Epithelial cell of esophagus (primary cell): ENCODE results near the gene SLC66A2.

Source experiments
- DNase-seq: peaks from one replicate; pipeline ENCODE4 v3.0.0; 2010; ENCODE audit warnings: low read depth
- H3K4me3 ChIP-seq: 2 replicates; pipeline ENCODE4 v1.5.1; 2011; ENCODE audit warnings: mild to moderate bottlenecking, low read length, control low read depth
- TF ChIP-seq, protein P1 (sequence below): IDR thresholded peaks from 2 replicates; pipeline ENCODE4 v1.5.1; 2011; ENCODE audit warnings: low read depth, mild to moderate bottlenecking, low read length, control low read depth, inconsistent platforms; ENCODE audit not compliant: insufficient read depth; ENCODE audit errors: missing control alignments

Gene SLC66A2

DNA sequence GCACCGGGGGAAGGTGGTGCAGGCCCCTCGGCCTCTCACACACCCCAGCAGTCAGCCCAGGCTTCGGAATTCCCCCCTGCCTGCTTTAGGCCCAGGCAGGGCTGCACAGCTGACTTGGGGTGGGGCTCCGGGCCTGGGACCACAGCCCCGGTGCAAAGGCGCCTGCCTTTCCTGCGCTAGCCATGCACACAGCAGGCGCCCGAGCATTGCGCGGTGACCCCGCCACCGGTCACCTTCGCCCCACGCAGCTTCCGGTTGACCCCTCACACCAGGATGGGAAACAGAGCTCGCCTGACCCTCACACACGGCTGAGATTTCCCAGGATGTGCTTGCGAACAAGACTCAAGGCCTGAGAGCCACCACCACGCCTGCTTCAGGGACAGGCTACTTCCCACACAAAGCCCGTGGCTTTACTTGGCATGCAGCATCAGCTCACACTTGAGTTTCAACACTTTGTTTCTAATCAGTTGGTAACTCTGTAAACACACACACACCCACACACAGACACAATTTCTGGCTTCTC lies 46.0 kb downstream of the SLC66A2 start:
- DNase-seq, result peak; percentile 11
- H3K4me3 ChIP-seq, result no peak overlapping the region
- TF ChIP-seq, protein P1, sequence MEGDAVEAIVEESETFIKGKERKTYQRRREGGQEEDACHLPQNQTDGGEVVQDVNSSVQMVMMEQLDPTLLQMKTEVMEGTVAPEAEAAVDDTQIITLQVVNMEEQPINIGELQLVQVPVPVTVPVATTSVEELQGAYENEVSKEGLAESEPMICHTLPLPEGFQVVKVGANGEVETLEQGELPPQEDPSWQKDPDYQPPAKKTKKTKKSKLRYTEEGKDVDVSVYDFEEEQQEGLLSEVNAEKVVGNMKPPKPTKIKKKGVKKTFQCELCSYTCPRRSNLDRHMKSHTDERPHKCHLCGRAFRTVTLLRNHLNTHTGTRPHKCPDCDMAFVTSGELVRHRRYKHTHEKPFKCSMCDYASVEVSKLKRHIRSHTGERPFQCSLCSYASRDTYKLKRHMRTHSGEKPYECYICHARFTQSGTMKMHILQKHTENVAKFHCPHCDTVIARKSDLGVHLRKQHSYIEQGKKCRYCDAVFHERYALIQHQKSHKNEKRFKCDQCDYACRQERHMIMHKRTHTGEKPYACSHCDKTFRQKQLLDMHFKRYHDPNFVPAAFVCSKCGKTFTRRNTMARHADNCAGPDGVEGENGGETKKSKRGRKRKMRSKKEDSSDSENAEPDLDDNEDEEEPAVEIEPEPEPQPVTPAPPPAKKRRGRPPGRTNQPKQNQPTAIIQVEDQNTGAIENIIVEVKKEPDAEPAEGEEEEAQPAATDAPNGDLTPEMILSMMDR, result no peak

DNA sequence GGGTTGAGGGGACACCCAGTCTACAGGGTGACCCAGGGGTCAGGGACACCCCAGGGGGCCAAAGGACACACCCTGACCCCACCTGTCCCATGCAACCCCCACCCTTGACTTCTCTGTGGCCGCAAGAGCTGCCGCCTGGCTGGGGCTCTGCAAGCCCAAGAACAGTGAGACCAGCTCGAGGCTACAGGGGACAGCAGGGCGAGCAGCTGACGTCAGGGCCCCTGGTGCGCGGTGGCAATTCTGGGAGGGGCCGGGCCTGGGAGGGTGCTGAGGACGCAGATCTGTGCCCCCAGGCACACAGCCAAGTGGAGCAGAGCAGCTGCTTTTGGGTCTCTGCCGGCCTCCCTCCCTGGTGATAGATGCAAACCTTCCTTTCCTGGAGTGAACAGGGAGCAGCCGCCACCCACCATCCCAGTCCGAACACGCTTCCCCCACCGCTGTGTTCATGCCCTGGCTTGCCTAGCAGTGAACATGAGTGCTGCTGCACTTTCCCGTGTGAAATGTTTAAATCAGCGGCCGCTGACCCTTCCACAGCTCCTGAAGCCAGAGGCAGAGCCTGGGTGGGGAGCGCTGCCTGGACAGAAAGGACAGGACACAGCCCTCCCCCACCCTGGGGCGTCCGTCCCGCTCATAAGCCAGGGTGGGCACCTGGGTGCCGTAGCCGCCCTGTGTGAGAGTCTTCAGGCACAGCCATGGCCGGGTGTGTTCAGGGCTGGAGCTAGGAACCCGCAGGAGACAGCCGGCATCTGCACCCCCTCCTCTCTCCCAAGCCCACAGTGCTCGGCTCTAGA lies 46.9 kb downstream of the SLC66A2 start:
- DNase-seq, result peak; percentile 83
- H3K4me3 ChIP-seq, result no peak overlapping the region
- TF ChIP-seq, protein P1, result no peak

DNA sequence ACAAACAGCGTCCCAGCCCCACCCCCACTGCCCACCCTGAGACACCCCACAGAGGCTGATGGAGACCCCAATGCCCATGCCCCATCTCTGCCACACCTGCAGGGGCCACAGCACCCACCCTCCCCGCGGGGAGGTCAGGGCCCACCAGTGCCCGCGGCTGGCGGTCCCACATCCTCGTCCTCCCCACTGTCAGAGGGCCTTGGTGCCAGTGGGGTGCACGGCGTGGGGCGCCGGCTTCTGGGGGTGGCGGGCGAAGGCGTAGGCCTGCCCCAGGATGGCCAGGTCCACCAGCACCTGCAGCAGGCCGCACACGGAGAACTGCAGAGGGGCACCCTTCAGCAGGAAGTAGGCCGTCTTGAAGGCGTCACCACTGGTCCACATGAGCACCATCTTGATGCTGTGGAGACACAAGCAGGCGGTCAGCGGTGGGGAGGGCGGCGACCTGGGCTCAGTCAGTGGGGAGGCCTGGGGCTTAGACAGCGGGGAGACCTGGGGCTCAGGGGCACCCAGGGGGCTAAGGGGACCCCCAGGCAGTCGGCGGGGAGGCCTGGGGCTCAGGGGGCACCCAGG lies 47.6 kb downstream of the SLC66A2 start:
- H3K4me3 ChIP-seq, result no peak overlapping the region
- TF ChIP-seq, protein P1, result no peak
- DNase-seq, result no peak

DNA sequence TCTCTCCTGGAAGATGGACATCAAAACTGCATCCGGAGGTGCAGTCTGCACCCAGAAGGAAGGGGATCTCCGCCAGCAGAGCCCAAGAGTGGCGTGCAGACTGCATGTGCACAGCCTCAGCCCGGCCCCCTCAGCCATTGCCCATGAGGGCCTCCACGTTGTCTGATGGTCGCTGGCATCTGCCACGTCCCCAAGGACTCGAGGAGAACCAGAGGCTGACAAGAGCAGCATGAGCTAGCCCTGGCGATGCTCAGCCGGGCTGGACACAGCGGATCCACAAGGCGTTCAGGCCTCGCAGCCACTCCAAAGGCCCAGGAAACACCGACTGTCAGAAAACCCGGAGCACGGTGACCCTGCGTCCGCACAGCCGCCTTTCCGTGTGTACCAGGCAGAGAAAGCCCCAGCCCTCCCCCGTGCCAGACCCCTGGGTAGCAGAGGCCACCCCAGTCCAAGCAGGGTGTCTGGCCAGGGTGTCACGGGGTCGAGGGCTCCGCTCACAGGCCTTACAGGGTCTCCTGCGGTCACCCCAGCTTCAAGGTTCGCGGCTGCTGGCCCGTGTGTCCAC lies 48.3 kb downstream of the SLC66A2 start:
- TF ChIP-seq, protein P1, result no peak
- no peak overlapping the region for H3K4me3 ChIP-seq
- DNase-seq, result no peak

DNA sequence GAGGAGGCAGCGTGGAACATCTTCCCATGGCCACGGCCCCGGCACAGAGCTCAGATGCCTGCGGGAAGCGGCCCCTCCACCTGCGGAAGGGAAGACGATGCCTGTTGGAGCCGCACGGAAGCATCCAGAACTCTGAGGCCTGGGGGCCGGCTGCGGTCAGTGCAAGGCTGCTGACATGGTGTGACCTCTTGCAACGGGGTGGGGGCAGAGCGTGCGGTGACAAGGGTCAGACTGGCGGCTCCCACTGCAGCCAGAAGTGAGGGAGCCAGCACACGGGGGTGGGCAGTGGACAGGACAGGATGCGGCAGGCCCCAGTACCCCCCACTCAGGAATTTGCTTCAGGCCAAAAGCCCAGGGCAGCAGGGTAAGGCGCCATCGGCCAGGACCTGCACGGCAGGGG lies 48.8 kb downstream of the SLC66A2 start:
- no peak overlapping the region for H3K4me3 ChIP-seq
- TF ChIP-seq, protein P1, result no peak
- DNase-seq, result no peak

DNA sequence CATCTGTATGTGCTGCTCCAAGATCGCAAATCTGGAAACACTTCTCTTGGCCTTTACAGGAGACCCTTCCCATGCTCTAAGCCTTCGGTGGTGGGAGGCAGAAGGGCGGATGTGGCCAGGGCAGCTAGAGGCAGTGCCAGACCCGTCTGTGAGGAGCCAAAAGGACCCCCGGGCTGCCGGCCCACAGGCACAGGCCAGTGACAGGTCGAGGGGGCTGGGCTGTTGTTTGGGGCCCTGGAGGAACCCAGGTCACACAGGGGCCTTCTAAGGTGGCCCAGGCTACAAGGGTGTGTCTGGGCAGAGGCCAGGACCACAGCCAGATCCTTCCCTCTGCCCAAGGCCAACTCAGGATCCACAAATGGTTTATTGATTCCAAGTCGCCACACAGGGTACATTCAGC lies 49.4 kb downstream of the SLC66A2 start:
- no peak for DNase-seq
- TF ChIP-seq, protein P1, result no peak
- H3K4me3 ChIP-seq, result no peak overlapping the region
